Mammary epithelial cell (primary cell): Measurements from ENCODE around the gene POU6F2.

Experiments used
- CTCF ChIP-seq, 2 donors: IDR thresholded peaks in 1 of 2; conservative IDR thresholded peaks in 1 of 2; 2 replicates each; pipeline ENCODE4 v1.5.1; 2011 to 2012; ENCODE audit warnings: inconsistent platforms in 2 of 2, low read length in 2 of 2, mild to moderate bottlenecking in 2 of 2, control low read depth in 1 of 2, low read depth in 1 of 2; ENCODE audit not compliant: insufficient read depth in 1 of 2; ENCODE audit errors: extremely low read depth in 1 of 2
- EZH2 ChIP-seq: IDR thresholded peaks from 2 replicates; pipeline ENCODE4 v1.6.1; 2012; ENCODE audit warnings: low read length, inconsistent platforms, borderline replicate concordance

- no peak for TF ChIP-seq EZH2
- TF ChIP-seq CTCF (conservative IDR thresholded peaks at IDR 0.05 in 1 of 2, IDR thresholded peaks at IDR 0.05 in 1 of 2; ENCODE audit: extremely low read depth in 1 of 2, insufficient read depth in 1 of 2, low read depth in 1 of 2, low read length in 2 of 2), result no peak
These were observed 77.0 kb downstream of the POU6F2 start for GRCh38 chr7:39054731-39055130.
